Prostate gland (tissue), 2 donors: ENCODE data around the gene HPCAL4. TPM values are rescaled to one million over a fixed set of nuclear protein-coding genes. Genes with fewer than 3 reads are reported as not detected.

Experiments used
- DNase-seq: peaks from one replicate; pipeline ENCODE4 v3.0.0-alpha.2; 2019; ENCODE audit warnings: low spot score
- H3K27ac ChIP-seq, 2 donors: fragments of 200-600 bp; sonication (generic); 2 replicates each; pipeline ENCODE4 v1.5.1; 2017 to 2019
- H3K27me3 ChIP-seq: fragments of 200-600 bp; sonication (generic); replicated peaks from 2 replicates; pipeline ENCODE4 v1.5.1; 2019; ENCODE audit not compliant: insufficient read depth
- H3K36me3 ChIP-seq, 2 donors: fragments of 200-600 bp; sonication (generic); 1 replicate in 1 of 2; 2 replicates in 1 of 2; pipeline versions ENCODE4 v1.5.1 to v1.8.1; 2017 to 2019
- H3K4me1 ChIP-seq: fragments of 200-600 bp; sonication (generic); replicated peaks from 2 replicates; pipeline ENCODE4 v1.5.1; 2019
- H3K4me3 ChIP-seq, 2 donors: fragments of 200-600 bp; sonication (generic); 2 replicates each; pipeline ENCODE4 v1.5.1; 2017 to 2019
- H3K9me3 ChIP-seq: fragments of 200-600 bp; sonication (generic); 2 replicates; pipeline ENCODE4 v1.5.1; 2017
- POLR2A ChIP-seq: fragments of 450-650 bp; IDR thresholded peaks from one replicate; pipeline ENCODE4 v1.6.1; 2016; ENCODE audit warnings: antibody characterized with exemption, mild to moderate bottlenecking
- POLR2AphosphoS5 ChIP-seq: sonication (generic); formaldehyde crosslinking; IDR thresholded peaks from one replicate; pipeline ENCODE4 v1.6.1; 2017; ENCODE audit warnings: antibody characterized with exemption
- WGBS: methylation state at CpG from one replicate; pipeline ENCODE4 v1.1.5; 2018; 5-methylcytosine and 5-hydroxymethylcytosine counted together
- intact Hi-C: fragments of 100-400 bp; cut with DNase I; formaldehyde crosslinking; loops from one replicate; pipeline ENCODE4 v1.14.2; 2022
- total RNA-seq, 2 donors: library from RNA; depleted of rRNA; stranded (reverse); fragments of >200 nt; gene quantifications; one replicate each; pipeline ENCODE4 v1.1.0, GENCODE V29; 2016
- TF ChIP-seq, protein P1 (sequence below), 4 experiments: fragments of 200-600 bp in 2 of 4; fragments of 450-650 bp in 2 of 4; sonication (generic) in 2 of 4; IDR thresholded peaks; 1 replicate in 3 of 4; 2 replicates in 1 of 4; pipeline ENCODE4 v1.5.1; 2016 to 2019; ENCODE audit warnings: antibody characterized with exemption in 4 of 4, mild to moderate bottlenecking in 2 of 4, moderate library complexity in 2 of 4

The HPCAL4 gene
- total RNA-seq, 2 donors from 2014 or later, result 4.9 TPM; not detected in 1

DNA sequence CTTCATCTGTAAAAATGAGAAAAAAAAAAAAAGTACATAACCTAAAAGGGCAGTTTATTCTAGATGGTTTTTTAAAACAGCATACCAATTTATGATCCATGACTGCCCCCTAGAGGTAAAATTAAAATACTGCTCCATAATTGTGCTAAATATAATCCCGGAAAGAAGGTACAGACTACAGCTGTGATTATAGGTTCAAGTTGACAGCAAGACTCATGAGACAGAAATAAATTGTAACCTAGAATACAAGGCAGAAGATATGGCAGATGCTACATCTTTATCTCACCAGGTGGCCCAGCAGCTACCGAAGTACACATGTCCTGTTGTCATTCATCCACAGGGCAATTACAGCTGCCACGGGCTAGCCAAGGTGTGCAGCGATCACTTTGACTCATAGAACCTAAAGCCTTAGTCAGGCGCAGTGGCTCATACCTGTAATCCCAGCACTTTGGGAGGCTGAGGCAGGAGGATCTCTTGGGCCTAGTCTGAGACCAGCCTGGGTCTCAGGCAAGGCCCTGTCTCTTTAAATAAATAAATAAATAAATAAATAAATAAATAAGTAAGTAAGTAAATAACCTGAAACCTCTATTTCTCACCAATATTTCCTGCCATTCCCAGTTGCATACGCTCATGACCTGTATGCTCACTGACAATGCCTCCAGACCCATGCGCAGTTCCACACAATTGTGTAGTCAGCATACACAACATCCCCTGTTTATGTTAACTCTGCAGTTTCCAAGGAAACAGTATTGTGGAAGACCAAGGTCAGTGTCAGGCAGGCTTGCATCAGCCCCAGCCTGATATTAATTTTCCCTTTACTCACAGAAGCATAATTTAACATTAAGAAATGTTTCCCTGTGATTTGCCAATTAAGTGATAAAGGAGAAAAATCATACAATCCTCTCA lies 29.1 kb upstream of the HPCAL4 start:
- intact Hi-C loops, result loop anchor here (5.0 kb wide), 1 partner anchor 113 kb away; no protein-coding TSS in a partner anchor
- DNase-seq, result no peak
- 44% methylated on average over 7 of the region's 7 CpGs for WGBS
- H3K36me3 ChIP-seq, result no peaks in the 10 kb centered on the region
- TF ChIP-seq, protein P1, sequence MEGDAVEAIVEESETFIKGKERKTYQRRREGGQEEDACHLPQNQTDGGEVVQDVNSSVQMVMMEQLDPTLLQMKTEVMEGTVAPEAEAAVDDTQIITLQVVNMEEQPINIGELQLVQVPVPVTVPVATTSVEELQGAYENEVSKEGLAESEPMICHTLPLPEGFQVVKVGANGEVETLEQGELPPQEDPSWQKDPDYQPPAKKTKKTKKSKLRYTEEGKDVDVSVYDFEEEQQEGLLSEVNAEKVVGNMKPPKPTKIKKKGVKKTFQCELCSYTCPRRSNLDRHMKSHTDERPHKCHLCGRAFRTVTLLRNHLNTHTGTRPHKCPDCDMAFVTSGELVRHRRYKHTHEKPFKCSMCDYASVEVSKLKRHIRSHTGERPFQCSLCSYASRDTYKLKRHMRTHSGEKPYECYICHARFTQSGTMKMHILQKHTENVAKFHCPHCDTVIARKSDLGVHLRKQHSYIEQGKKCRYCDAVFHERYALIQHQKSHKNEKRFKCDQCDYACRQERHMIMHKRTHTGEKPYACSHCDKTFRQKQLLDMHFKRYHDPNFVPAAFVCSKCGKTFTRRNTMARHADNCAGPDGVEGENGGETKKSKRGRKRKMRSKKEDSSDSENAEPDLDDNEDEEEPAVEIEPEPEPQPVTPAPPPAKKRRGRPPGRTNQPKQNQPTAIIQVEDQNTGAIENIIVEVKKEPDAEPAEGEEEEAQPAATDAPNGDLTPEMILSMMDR (IDR thresholded peaks at IDR 0.05), result peak in 3 of 4 experiments; percentile 76 to 85 (median 83)
- TF ChIP-seq POLR2A, result no peak
- TF ChIP-seq POLR2AphosphoS5, result no peak
- H3K27ac ChIP-seq, result no peak overlapping the region
- no peaks in the 10 kb centered on the region for H3K4me1 ChIP-seq
- no peak overlapping the region for H3K4me3 ChIP-seq
- H3K9me3 ChIP-seq, result no peaks in the 10 kb centered on the region
- H3K27me3 ChIP-seq, result no peaks in the 10 kb centered on the region

DNA sequence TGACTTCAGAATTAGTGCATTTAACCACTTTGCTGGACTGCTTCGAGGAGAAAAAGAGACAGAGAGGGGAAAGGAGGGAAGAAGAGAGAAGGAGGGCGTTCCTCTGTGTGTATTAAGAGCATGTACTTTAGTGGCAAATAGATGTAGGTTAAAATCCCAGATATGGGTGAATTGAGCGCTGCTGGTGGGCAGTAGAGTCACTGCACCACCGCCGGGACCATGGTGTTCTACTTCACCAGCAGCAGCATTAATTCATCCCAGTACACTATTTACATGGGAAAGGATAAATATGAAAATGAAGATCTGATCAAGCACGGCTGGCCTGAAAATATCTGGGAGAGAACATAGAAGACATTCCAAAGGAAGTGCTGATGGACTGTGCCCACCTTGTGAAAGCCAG lies 26.6 kb upstream of the HPCAL4 start:
- Histone ChIP-seq H3K27ac (no peak overlapping the region), H3K9me3 (no peaks in the 10 kb centered on the region), H3K36me3 (no peaks in the 10 kb centered on the region), H3K27me3 (no peaks in the 10 kb centered on the region), H3K4me3 (no peak overlapping the region), H3K4me1 (no peaks in the 10 kb centered on the region)
- intact Hi-C loops, result no loop called here
- 47% methylated on average over 6 of the region's 6 CpGs for WGBS
- TF ChIP-seq, protein P1 (IDR thresholded peaks at IDR 0.05), result no peak
- TF ChIP-seq POLR2AphosphoS5 (no peak), POLR2A (no peak)
- DNase-seq, result no peak

DNA sequence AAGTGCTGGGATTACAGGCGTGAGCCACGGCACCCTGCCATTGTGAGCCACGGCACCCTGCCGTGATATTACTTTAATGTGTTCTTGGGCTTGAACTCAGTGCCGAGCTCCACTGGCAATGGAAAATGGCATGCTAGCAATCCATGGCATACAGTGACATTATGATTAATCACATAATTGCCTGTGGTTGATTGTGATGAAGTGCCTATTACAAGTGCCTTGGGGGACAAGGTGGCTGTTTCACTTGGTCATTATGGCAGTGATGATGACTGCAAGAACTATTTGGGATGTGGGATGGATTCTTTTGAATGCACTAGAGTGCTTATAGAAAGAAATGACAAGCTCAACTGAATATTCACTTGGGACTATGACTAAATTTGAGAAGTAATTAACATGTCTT lies 22.3 kb upstream of the HPCAL4 start:
- Histone ChIP-seq H3K4me1 (no peaks in the 10 kb centered on the region), H3K9me3 (no peaks in the 10 kb centered on the region), H3K27me3 (no peaks in the 10 kb centered on the region), H3K27ac (no peak overlapping the region), H3K36me3 (no peaks in the 10 kb centered on the region), H3K4me3 (no peak overlapping the region)
- intact Hi-C loops, result no loop called here
- DNase-seq, result no peak
- TF ChIP-seq POLR2A (no peak), POLR2AphosphoS5 (no peak)
- TF ChIP-seq, protein P1 (IDR thresholded peaks at IDR 0.05), result no peak
- WGBS, result 89% methylated on average over 5 of the region's 5 CpGs

DNA sequence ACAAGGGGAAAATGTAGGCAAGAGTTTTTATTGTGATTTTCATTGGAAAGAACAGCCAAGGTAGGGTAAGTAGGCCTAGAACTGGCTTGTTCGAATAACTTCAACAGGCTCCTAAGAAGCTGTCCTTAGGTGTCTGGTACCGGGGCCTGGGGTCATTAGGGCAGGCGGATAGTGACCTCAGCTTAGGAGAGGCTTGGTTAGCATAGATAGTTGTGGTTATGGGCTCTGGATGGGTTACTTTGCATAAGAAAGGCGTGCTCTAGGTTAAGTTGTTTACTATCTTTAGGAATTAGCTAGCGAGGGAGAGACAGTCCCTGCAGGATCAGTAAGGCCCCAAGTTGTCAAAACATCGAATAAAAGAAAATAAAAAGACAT lies 20.7 kb upstream of the HPCAL4 start:
- Histone ChIP-seq H3K4me3 (no peak overlapping the region), H3K9me3 (no peaks in the 10 kb centered on the region), H3K36me3 (no peaks in the 10 kb centered on the region), H3K27ac (no peak overlapping the region), H3K27me3 (no peaks in the 10 kb centered on the region), H3K4me1 (no peaks in the 10 kb centered on the region)
- no peak for DNase-seq
- intact Hi-C loops, result no loop called here
- TF ChIP-seq, protein P1 (IDR thresholded peaks at IDR 0.05), result no peak
- TF ChIP-seq POLR2A (no peak), POLR2AphosphoS5 (no peak)
- 83% methylated on average over 6 of the region's 6 CpGs for WGBS
